GM18870 (cell line): ENCODE results near the gene TSPAN13.
"Not testable (repeated sequence)": the region's sequence is repeated elsewhere in the genome, so short reads cannot be mapped to it uniquely, and the experiment has no call there.

Experiments
- ATAC-seq: cut with Tn5 transposase; IDR thresholded peaks from one replicate; pipeline ENCODE4 v1.9.1; 2021; ENCODE audit warnings: moderate library complexity; ENCODE audit not compliant: unreplicated experiment

Gene TSPAN13

DNA sequence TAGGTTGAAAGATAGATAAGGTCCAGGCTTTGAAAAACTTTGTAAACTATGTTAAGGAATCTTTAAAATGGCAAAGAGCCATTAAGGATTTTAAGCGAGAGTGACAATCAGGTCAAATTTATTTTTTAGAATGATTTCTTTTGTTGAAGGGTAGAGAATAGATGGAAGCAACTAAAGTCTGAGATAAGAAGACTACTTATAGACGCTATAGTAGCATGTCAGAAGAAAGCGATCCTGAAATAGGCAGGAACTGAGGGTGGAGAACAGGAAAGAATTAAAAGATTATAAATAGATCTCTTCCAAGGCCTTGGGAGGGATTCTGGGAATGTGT lies 13.0 kb upstream of the TSPAN13 start:
- no peak for ATAC-seq

DNA sequence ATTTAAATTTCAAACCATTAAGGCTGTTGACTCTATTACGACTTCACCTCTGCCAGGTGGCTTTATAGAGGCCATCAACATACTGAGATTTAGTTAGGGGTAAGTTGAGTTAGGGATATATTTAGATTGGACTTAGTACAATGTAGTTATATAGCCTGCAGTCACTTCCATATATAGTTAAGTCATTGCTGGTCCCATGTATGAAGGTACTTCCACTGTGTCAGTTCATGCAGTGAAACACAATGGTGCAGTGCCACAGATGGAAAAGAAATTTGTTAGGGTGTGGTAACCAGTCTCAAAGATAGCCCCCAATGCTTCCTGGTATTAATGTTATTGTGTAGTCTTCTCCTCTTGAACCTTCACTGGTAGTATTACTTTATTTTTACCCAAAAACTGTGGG lies 12.6 kb upstream of the TSPAN13 start:
- no peak for ATAC-seq

GRCh38 chr7:16741676-16742075 lies 11.9 kb upstream of the TSPAN13 start:
- no peak for ATAC-seq

DNA sequence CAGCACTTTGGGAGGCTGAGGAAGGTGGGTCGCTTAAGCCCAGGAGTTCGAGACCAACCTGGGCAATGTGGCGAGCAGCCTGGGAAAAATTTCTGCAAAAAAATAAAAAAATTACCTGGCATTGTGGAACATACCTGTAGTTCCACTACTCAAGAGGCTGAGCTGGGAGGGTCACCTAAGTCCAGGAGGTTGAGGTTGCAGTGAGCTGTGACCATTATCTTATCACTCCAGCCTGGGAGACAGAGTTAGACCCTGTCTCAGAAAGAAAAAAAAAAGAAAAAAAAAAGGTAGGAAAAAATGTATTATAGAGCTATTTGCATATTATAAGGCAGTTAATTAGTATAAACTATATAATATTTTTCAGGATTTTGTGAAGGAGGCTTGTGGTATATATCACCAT lies 11.0 kb upstream of the TSPAN13 start:
- no peak for ATAC-seq

GRCh38 chr7:16743236-16743635 lies 10.3 kb upstream of the TSPAN13 start:
- ATAC-seq = no peak

GRCh38 chr7:16744518-16745250 lies 8.9 kb upstream of the TSPAN13 start:
- ATAC-seq = no peak

DNA sequence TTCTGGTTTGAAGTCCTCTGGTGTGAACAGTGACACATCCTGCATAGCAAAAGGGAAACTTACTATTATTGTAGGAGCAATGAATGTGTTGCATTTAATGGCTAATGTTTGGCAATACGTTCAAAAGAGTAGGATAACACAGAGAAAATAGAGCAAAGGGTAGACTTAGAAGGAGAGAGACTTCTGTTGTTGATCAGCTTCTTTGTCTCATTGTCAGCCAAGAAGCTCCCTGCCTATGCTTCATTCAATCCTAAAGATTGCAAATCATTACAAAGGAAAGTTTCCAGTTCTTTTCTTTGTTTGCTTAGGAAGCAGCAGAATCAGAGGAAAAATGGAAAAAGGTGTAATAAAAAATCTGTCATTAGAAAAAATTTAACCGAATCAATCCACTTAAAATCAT lies 7.9 kb upstream of the TSPAN13 start:
- ATAC-seq = no peak

DNA sequence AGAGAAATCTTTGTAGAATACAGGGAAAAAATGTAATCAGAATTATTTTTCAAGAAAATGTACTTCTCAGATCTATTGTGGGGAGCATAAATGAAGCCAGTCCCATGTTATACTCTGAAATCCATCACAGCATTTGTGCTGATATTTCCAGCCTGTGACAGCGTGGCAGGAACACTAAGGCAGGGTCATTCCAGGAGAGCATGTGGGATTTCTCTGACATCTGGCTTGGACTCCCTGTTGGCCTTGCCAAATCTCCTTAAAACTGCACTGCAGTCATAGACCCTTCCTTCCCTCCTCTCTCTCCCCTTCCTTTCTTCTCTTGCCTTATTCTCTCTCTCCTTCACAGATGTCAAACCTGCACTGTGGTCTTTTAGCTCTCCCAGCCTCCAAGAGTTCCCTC lies 6.5 kb upstream of the TSPAN13 start:
- ATAC-seq = no peak

- ATAC-seq = no peak
These were observed 639 bp downstream of the TSPAN13 start for GRCh38 chr7:16753932-16754855.

DNA sequence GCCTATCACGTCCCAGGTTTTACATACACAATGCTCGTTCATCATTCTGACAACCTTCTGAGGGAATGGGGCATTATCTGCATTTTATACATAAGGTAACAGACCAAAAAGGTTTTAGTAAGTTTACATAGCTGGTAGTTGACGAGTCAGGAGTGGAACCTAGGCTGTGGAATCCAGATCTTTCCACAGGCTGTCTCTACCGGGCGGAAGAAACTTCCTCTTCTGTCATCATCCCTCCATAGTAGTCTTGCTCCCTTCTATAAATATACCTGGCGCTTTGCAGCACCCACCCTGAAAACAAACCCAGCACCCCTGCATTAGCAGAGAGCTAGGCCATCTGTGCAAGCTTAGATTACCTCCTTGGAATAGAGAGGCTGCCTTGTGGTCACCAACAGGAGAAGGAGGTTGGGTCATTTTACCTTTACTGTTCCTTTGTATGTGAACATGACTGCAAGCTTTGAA lies 1.3 kb downstream of the TSPAN13 start:
- no peak for ATAC-seq

- no peak for ATAC-seq
These were observed 1.8 kb downstream of the TSPAN13 start for GRCh38 chr7:16755397-16755796.

GRCh38 chr7:16758036-16758435 lies 4.5 kb downstream of the TSPAN13 start:
- no peak for ATAC-seq

GRCh38 chr7:16758631-16759611 lies 5.4 kb downstream of the TSPAN13 start:
- no peak for ATAC-seq

DNA sequence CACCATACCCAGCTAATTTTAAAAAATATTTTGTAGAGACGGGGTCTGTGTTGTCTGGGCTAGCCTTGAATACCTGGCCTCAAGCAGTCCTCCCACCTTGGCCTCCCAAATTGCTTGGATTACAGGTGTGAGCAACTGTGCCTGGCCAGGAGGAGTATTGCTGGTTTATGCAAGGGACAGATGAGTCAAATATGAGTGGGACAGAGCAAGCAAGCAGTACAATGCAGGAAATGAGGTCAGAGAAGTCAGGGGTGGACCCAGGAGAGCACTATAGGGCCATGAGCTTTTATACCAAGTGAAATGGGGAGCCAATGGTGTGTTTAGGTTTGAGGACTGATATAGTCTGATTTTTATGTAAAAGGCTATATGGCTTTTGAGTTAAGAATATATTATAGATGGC lies 6.3 kb downstream of the TSPAN13 start:
- ATAC-seq = no peak

DNA sequence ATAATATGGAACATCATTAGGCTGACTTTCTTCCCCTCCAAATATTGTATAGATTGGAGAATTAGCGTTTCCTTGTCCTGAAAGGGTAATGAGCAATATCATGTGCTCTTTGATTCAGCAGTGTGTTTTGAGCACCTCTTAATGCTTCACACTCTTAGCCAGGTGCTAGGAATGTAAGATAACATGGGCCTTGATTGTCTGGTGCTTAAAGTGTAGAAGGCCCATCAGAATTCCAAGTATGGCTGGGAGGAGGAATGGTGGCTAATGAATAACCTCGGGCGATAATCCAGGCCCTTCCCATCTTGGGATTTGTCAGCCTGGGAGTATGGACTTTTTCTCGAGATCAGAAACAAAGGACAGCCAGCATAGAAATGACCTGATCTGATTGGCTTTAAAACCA lies 8.6 kb downstream of the TSPAN13 start:
- no peak for ATAC-seq

GRCh38 chr7:16764942-16765341 lies 11.4 kb downstream of the TSPAN13 start:
- no peak for ATAC-seq

DNA sequence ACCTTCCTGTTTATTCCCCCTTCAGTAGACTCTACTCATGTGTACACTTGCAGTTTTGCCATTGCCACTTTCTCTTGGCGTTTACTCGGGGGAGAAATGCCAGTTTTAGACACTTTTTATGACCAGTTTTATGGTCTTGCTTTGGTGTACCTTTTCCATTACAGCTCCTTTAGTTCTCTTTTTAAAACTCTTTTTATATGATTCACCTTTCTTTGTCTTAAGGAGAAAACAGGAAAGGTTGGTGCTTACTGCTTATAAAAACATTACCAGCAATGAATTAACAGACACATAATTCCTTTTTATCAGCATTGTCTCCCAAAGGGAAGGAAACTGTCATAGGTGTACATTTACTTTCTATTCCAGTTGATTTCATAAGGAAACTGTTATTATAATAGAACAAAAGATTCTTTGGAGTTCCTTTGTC lies 11.9 kb downstream of the TSPAN13 start:
- ATAC-seq = no peak

DNA sequence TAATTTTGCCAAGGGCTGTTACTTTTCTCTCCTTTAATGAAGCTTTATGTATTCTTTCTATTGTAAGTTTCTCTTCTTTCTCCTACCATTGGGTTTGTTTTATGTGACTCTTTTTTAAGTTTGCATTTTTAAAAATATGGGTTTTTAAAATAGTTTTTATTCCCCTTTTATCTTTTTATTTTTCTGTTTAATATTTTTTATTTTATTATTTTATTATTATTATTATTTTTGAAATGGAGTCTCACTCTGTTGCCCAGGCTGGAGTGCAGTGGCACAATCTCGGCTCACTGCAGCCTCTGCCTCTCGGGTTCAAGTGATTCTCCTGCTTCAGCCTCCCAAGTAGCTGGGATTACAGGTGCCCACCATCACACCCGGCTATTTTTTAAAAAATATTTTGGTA lies 16.4 kb downstream of the TSPAN13 start:
- not testable (repeated sequence) for ATAC-seq

DNA sequence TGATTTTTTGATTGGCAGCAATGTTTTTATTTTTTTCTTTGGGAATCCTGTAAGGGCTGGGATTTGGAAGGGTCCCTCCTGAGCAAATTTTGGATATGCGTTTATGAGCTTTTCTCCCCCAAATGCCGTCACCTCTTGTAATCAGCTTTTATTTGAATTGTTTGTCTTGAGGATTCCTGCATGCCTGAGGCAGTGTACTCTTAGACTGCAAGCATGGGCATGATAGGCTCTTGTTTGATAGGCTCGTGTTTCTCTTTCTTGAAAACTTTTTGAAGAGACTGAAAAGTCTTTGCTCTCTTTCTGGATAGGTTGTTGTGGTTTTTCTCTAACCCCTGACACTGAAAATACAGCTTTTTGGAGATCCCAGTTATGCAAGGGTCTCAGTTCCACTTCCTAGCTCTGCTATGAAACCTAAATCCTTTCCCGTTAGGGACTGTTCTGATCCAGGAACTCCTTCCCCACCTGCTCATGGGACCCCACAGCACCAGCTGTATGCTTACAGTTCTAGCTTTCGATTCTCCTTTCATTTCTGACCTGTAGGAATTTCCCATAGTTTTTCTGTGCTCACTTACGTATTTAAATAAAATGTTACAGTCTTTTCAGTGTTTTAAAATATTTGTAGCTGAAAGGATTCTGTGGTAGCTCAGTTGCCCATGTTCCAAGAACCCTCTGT lies 17.2 kb downstream of the TSPAN13 start:
- no peak for ATAC-seq

GRCh38 chr7:16773326-16773725 lies 19.8 kb downstream of the TSPAN13 start:
- no peak for ATAC-seq
